Lower lobe of right lung (tissue), 2 donors: ENCODE data around the gene EIPR1. TPM values are rescaled to one million over a fixed set of nuclear protein-coding genes. Genes with fewer than 3 reads are reported as not detected.

Experiments used
- ATAC-seq, 2 donors: fragments of 200-7000 bp; cut with Tn5 transposase; one replicate each; pipeline ENCODE4 v1.9.1; 2020 to 2022; ENCODE audit warnings: mild to moderate bottlenecking in 2 of 2, moderate library complexity in 2 of 2
- DNase-seq: peaks from one replicate; pipeline ENCODE4 v3.0.0-alpha.2; 2020
- H3K27ac ChIP-seq: fragments of 200-600 bp; one replicate; pipeline ENCODE4 v1.8.0; 2022
- H3K27me3 ChIP-seq: fragments of 200-600 bp; one replicate; pipeline ENCODE4 v1.8.0; 2022; ENCODE audit warnings: low read depth
- H3K36me3 ChIP-seq: fragments of 200-600 bp; one replicate; pipeline ENCODE4 v1.8.0; 2022; ENCODE audit warnings: mild to moderate bottlenecking
- H3K4me1 ChIP-seq: fragments of 200-600 bp; one replicate; pipeline ENCODE4 v1.8.0; 2022
- H3K4me3 ChIP-seq: fragments of 200-600 bp; one replicate; pipeline ENCODE4 v1.8.0; 2022; ENCODE audit warnings: mild to moderate bottlenecking
- H3K9me3 ChIP-seq: fragments of 200-600 bp; one replicate; pipeline ENCODE4 v1.8.0; 2022
- CTCF ChIP-seq: fragments of 200-600 bp; IDR thresholded peaks from one replicate; pipeline ENCODE4 v1.8.0; 2022; ENCODE audit warnings: antibody characterized with exemption, mild to moderate bottlenecking
- intact Hi-C: fragments of 100-400 bp; cut with DNase I; formaldehyde crosslinking; loops from one replicate; pipeline ENCODE4 v1.11.0; 2022
- total RNA-seq: library from RNA; stranded (reverse); fragmentation: NEBNext Ultra II Directional; extraction: Animal tissue kit (Norgen Biotek cat#: 25700); gene quantifications from one replicate; pipeline ENCODE4 v1.2.1, GENCODE V29; 2021
- donor health status: DM: no; HTN: yes; CAD: no; lungs with severe emphysema.

The EIPR1 gene
- total RNA-seq, 1 donor from 2014 or later, result 14.9 TPM

GRCh38 chr2:3179208-3179607 lies 198.4 kb downstream of the EIPR1 start:
- DNase-seq (no peak), ATAC-seq (no peak)
- no peaks in the 10 kb centered on the region for H3K27me3 ChIP-seq
- no peak for TF ChIP-seq CTCF
- intact Hi-C loops, result no loop called here
- no peaks in the 10 kb centered on the region for H3K9me3 ChIP-seq
- H3K36me3 ChIP-seq, result peaks cover 10% of the 10 kb centered on the region
- no peak overlapping the region for H3K4me3 ChIP-seq
- H3K27ac ChIP-seq, result no peak overlapping the region
- no peaks in the 10 kb centered on the region for H3K4me1 ChIP-seq

- no peak for DNase-seq
- Histone ChIP-seq H3K4me3 (no peak overlapping the region), H3K9me3 (no peaks in the 10 kb centered on the region), H3K36me3 (peaks cover 10% of the 10 kb centered on the region), H3K27ac (no peak overlapping the region), H3K4me1 (no peaks in the 10 kb centered on the region), H3K27me3 (no peaks in the 10 kb centered on the region)
- ATAC-seq, result no peak
- intact Hi-C loops, result no loop called here
- no peak for TF ChIP-seq CTCF
Observed at GRCh38 chr2:3178578-3179031, 199.0 kb downstream of the EIPR1 start.

GRCh38 chr2:3177891-3178577 lies 199.6 kb downstream of the EIPR1 start:
- no peak overlapping the region for H3K27ac ChIP-seq
- H3K9me3 ChIP-seq, result no peaks in the 10 kb centered on the region
- H3K4me3 ChIP-seq, result no peak overlapping the region
- no peak for ATAC-seq
- H3K4me1 ChIP-seq, result no peaks in the 10 kb centered on the region
- TF ChIP-seq CTCF, result no peak
- H3K27me3 ChIP-seq, result no peaks in the 10 kb centered on the region
- intact Hi-C loops, result no loop called here
- DNase-seq, result no peak
- peaks cover 16% of the 10 kb centered on the region for H3K36me3 ChIP-seq

- no peak for ATAC-seq
- TF ChIP-seq CTCF, result no peak
- no peak overlapping the region for H3K27ac ChIP-seq
- intact Hi-C loops, result no loop called here
- no peaks in the 10 kb centered on the region for H3K27me3 ChIP-seq
- no peaks in the 10 kb centered on the region for H3K9me3 ChIP-seq
- H3K4me3 ChIP-seq, result no peak overlapping the region
- H3K4me1 ChIP-seq, result no peaks in the 10 kb centered on the region
- H3K36me3 ChIP-seq, result peaks cover 19% of the 10 kb centered on the region
- DNase-seq, result no peak
Observed at GRCh38 chr2:3176869-3177255, 200.8 kb downstream of the EIPR1 start.

GRCh38 chr2:3176071-3176868 lies 201.3 kb downstream of the EIPR1 start:
- Histone ChIP-seq H3K4me1 (no peaks in the 10 kb centered on the region), H3K9me3 (no peaks in the 10 kb centered on the region), H3K36me3 (peaks cover 19% of the 10 kb centered on the region), H3K4me3 (no peak overlapping the region), H3K27ac (no peak overlapping the region), H3K27me3 (no peaks in the 10 kb centered on the region)
- ATAC-seq, result no peak
- intact Hi-C loops, result no loop called here
- peak; percentile 39 for DNase-seq
- no peak for TF ChIP-seq CTCF
